ENCODE data around the gene NGEF.
A peak's percentile ranks its signal among the peaks of the same experiment; 100 is the strongest.
"Not testable (repeated sequence)": the region's sequence is repeated elsewhere in the genome, so short reads cannot be mapped to it uniquely, and the experiment has no call there.

NGEF gene, protein sequence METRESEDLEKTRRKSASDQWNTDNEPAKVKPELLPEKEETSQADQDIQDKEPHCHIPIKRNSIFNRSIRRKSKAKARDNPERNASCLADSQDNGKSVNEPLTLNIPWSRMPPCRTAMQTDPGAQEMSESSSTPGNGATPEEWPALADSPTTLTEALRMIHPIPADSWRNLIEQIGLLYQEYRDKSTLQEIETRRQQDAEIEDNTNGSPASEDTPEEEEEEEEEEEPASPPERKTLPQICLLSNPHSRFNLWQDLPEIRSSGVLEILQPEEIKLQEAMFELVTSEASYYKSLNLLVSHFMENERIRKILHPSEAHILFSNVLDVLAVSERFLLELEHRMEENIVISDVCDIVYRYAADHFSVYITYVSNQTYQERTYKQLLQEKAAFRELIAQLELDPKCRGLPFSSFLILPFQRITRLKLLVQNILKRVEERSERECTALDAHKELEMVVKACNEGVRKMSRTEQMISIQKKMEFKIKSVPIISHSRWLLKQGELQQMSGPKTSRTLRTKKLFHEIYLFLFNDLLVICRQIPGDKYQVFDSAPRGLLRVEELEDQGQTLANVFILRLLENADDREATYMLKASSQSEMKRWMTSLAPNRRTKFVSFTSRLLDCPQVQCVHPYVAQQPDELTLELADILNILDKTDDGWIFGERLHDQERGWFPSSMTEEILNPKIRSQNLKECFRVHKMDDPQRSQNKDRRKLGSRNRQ

DNA sequence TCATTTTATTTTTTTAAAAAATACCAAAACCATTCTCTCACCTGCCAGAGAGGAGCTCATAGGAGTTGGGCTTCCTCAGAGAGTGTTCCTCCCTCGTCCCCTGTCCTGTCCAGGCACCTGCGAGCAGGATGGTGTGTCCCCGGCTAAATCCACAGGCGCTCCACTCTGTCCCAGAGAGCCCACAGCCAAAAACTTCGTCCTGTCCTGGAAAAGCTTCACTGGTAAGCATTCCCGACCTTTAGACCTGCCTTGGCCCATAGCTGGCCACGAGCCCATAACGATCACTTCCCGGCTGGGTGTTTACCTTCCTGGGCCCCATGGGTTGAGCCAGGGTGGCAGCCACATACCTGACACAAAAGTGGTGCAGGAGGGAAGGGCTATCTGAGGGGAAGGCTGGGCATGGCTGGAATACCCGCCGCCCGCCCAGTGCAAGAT, at the start of gene NGEF:
Gene NGEF (minus strand): TSS at position 230 of the 435 bp plus-strand sequence. CDS start 38,366 bp downstream, outside the sequence.
- no peak for DNase-seq (ENCODE audit: low spot score)

DNA sequence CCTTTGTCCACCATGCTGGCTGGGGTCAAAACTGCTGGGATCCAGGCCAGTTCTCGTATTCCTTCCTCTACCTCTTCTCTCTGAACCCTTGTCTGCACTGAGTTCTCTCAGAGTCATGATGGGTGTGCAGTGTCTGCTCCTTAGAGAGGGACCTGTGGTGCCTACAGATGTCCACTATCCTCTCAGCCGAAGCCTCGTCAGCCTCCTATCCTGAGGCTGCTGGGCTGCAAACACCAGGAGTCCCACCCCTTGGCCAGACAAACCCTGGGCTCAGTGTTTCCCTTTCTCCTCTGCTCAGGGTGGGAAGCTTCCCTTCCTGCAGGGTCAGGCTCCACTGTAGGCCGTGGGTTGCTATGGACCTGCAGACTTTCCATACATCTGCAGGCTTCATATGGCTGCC, 49.4 kb upstream of the NGEF start:
- no peak for DNase-seq (ENCODE audit: low spot score)

DNA sequence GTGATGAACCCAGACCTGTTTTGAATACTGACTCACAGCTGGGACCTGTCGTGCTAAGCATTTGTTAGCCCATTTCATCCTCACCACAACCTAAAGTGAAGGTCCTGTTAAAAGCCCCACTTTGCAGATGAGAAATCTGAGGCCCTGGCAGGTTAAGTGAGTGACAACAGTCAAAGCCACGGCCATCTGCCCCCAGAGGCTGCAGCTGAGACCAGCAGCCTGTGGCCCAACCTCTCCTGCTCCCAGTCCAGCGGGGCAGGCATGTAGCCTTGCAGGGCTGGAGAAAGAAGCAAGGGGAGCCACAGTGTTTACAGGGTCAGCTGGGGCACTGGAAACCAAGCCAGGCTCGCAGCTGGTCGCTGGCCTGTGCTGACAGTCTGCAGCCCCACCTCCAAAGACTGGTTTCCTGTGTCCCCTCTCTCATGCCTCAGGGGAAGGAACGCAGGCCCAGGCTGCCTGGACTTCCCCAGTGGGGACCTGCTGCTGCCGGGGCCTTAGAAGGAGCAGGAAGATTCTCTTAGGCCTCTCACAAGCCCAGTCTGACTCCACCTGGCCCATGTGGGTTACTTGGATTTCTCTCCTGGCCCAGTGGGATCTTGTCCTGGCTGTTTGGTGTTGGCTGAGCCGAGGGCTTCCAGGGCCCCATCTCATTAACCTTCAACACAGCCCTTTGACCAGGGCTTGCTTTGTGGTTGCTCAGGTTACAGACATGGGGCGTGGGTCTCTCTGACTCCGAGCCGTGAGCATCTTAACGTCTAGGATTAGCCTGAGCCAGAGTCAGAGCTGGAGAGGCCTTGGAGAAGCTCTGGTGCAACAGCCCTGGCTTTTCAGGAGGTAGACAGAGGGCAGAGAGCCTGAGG, 48.8 kb upstream of the NGEF start:
- no peak for DNase-seq (ENCODE audit: low spot score)

DNA sequence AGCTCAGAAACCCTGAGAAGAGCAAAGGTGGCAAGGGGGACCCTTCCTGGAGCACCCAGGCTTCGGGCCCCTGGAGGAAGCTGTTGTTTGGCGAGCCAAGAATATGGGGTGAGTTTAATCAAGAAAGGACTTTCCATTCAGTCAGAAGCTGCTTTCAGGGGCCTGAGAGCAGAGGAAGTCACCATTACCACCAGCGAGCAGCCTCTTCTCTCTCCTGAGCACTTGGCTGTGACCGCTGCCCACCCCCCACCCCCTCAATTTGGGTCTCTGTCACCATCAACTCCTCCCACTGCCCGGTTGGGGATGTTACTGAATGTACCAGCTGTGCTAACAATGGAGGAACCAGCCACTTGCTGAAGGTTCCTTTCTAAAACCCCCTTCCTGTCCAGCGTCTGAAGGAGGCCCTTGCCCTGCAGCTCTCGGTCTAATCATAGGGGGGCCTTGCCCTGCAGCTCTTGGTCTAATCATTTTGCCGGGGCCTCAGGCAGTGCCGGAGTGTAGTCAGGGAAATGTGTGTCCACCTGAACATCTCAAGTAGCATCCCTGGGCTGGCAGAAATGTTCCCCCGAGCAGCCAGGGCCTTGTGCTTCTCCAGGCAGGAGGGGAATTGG, 48.0 kb upstream of the NGEF start:
- no peak for DNase-seq (ENCODE audit: low spot score)

DNA sequence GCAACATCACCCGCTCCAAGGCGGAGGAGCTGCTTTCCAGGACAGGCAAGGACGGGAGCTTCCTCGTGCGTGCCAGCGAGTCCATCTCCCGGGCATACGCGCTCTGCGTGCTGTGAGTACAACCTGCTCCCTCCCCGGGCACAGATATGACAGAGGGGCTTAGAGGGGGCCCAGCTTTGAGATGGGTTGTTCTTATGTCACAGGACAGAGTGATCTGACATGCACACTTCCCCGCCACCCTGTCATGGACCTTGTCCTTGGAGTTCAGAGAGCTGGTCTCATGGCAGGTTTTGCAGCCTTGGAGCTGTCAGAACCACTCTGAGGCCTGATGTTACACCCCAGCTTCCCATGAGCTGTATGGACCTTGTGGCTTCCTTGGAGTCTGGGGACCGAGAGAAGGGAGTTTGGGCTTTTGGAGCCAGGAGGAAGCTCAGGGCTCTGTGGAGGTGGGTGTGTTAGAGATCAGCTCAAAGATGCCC, 47.5 kb upstream of the NGEF start:
- DNase-seq (ENCODE audit: low spot score), result no peak

DNA sequence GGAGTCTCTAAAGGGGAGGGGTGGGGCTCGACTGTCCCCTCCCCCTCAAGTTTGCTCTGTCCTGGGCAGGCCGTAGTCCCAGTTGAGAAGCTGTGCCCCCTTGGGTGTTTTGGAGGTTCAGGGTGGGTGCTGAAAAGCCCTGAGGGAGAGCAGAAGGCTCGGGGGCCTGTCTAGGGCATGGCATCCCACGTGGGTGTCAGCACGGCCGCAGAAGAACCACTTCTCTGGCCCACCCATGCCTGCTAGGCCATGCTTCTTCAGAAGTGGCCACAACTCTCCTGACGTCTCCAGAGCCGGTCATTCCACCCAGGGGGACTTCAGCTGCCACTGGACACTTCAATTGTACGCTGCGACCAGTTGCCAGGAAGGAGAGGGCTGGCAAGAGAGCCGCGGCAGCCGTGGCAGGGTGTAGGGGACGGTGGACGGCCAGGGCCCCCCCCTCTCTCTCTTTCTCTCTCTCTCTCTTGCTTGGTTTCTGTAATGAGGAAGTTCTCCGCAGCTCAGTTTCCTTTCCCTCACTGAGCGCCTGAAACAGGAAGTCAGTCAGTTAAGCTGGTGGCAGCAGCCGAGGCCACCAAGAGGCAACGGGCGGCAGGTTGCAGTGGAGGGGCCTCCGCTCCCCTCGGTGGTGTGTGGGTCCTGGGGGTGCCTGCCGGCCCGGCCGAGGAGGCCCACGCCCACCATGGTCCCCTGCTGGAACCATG, 46.9 kb upstream of the NGEF start, which contains the start of gene INPP5D:
Gene INPP5D (plus strand): TSS at position 546 of the 704 bp plus-strand sequence. CDS start 137 bp downstream, at position 683.
- DNase-seq (ENCODE audit: low spot score), result peak; percentile 58

DNA sequence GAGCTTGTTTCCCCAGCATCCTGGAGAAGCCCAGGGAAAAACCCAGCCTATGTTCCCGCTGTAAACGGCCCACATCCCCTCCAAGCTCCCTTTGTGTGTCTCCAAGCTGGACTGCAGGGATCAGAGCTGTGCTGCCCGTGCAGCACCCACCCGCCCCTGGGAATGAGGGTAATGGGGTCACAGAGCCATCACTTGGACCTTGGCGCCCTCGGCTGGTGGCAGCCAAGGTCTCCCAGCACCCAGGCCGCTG, 46.4 kb upstream of the NGEF start:
- no peak for DNase-seq (ENCODE audit: low spot score)

DNA sequence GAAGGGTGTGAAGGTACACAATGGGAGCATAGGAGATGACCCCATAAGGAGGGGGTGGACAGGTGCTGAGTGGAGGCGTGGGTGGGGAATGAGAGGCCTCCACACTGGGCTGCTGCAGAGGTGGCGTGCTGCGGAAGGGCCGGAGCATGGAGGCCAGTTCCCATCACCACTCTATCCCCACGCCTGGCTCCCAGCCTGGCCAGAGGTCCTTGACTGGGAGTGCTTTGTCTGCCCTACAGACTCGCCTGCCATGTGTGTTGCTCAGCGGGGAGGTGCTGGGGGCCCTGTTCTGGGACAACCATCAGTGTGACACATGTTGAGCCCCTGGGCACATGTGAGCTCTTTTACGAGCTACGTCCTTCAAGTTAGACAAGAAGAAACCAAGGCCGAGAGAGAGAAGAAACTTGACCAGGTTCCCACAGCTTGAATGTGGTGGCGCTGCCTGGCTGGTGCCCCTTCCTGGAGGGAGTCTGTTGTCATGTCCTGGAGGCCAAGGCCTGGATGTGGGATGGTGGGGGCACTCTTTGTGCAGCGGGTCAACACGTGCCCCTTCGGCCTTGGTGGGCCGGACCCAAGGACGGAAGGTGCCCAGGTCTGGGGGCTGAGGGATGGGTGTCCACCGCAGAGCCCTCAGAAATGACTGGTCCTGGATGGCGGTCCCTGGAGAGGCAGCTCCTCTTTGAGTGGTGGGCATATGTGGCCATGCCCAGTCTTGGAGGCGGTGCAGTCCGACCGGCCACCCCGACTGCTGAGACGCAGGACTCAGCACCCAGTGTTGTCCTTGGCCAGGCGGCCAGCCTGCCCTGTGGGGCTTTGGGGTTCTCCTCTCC, 45.9 kb upstream of the NGEF start:
- DNase-seq (ENCODE audit: low spot score), result no peak

DNA sequence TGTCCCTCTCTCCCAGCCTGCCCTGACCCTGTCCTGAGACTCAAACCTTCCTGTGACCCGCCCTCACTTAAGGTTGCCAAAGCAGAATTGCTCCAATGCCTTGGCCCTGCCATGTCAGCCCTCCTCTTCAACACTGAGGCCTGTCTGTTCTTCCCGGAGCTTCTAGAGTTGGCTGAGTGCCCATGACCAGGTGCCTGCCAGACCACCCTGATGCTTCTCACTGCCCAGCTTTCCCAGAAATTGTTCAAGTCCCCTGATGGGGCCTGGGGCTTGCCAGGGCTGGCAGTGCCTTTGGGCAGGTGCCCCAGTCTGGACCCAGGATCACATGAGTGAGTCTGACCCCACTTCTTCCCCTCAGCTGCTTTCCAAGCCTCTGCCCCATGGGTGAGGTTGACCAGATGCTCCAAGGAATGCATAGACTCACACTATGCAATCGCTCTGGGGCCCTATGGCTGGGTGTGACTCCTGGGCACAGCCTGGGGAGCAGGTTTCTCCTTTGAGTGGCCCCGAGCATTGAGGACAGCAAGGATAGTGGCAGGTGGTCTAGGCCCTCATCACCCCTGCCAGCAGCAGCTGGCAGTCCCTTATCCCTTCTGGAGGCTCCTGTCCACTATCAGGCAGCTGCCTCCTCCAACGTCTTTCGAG, 44.0 kb upstream of the NGEF start:
- no peak for DNase-seq (ENCODE audit: low spot score)

DNA sequence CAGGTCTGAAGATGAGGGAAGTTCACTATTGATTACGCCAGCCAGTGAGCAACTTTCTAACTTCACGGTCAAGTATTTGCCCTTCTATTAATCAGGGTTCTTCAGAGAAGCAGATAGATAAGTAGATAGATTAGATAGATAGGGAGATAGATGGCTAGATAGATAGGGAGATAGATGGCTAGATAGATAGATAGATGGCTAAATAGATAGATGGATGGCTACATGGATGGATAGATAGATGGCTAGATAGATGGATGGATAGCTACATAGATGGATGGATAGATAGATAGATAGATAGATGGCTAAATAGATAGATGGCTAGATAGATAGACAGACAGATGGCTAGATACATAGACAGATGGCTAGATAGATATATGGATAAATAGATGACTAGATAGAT, 42.3 kb upstream of the NGEF start:
- no peak for DNase-seq (ENCODE audit: low spot score)

DNA sequence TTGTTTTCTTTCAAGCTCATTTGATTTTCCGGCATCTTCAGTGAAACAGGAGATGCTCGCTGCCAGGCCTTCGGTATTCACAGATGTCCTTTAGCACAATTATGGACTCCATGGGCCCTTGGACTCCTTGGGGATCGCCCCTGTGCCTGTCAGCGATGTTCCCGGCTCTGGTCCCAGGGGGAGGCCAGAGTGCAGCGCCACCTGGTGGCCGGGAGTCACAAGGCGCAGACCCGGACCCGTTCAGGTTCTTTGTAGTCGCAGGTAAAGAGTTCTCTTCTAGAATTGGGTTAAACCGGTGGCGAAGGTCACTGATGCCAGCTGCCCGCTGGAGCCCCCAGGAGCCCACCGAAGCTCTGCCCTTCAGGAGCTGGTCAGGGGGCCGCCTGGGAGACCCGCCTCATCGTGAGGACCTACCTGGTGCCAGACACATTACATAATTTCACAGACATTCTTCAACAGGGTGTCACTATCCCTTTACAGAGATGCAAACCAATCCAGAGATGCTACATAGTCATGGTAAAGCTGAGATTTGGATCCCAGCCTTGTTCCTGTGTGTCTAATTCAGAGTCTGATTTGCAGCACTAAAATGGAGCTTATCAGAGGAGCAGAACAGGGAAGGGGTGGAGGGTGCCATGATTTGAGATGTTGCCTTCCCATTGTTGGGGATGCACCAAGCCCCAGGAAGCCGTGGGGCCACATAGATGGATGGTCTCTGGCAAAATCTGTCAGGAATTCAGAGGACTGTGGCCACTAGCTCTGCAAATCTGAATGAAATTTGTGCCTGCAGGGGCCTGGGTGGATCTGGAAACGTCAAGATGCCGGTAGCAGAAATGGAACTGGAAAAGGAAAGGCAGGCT, 41.1 kb upstream of the NGEF start:
- DNase-seq (ENCODE audit: low spot score), result peak; percentile 43

DNA sequence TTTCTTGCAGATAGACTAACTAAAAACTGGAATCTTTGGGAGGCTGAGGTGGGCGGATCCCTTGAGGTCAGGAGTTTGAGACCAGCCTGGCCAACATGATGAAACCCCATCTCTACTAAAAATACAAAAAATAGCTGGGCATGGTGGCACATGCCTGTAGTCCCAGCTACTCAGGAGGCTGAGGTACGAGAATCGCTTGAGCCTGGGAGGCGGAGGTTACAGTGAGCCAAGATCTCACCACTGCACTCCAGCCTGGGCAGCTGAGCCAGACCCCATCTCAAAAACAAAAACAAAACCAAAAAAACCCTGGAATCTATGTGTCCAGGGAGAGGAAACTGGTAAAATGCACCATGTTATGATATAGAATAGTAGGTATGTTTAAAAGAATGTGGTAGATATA, 39.5 kb upstream of the NGEF start:
- DNase-seq (ENCODE audit: low spot score), result not testable (repeated sequence)

DNA sequence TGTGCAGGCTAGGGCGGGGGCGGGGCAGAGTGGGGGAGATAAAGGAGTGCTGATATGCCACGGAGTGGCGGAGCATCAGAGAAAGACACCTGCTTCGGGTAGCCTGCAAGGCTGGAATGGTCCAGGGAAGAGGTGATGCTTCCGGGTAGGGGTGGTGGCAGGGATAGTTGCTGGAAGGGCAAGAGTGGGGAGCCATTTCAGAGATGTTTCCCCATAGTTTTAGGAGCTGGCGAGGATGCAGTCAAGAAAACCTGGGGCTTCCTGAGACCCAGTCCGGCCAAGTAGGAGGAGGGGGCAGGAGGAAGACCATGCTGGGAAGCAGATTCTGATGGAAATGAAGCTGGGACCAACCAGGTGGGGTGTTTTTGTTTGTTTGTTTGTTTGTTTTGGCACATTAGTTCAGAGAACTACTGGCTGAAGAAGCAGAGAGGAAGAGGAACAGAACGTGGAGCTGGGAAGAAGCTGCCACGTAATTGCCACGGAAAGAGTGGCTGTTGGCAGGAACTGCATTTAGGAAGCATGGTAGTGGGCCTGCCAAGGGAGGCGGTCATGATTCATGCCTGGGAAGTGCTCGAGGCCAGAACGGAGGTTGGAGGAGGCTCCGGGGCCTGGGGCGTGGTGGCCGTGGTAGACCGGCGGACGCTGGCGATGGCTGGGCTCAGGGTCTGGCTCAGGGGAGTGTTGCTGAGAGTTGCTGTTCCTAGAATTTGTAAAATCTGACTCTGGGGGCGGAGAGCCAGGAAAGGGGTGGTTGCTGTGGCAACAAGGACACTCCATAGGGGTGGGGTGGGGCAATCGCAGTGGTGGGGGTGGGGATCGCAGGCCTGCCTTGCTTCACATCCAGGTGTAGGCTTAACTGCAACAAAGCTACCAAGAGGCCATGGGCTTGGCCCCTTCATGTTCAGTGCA, 38.4 kb upstream of the NGEF start:
- DNase-seq (ENCODE audit: low spot score), result no peak

DNA sequence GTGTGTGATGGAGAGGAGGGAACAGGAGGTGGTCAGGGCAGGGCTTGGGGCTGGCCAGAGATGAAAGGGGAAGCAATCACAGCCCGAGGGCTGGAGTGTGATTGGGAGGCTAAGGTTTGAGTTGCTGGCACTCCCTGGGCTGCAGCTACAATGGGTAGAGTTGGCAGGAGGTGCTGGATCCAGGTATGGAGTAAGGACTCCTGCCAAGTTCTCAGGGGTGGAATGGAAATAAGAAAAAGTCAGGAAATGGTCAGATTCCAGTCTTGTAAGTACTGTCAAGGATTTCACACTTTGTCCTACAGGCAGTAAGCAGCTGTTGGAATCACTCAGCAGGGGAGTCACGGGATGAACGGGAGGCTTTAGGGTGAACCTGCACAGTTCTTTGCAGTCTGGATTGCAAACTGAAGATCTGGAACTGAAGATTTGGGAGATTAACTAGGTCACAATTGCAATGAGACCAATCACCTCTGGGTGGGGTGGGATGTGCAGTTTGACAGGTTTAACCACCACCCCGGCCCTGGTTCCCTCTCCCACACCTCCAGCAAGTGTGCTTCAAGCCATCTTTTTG, 36.2 kb upstream of the NGEF start:
- no peak for DNase-seq (ENCODE audit: low spot score)

DNA sequence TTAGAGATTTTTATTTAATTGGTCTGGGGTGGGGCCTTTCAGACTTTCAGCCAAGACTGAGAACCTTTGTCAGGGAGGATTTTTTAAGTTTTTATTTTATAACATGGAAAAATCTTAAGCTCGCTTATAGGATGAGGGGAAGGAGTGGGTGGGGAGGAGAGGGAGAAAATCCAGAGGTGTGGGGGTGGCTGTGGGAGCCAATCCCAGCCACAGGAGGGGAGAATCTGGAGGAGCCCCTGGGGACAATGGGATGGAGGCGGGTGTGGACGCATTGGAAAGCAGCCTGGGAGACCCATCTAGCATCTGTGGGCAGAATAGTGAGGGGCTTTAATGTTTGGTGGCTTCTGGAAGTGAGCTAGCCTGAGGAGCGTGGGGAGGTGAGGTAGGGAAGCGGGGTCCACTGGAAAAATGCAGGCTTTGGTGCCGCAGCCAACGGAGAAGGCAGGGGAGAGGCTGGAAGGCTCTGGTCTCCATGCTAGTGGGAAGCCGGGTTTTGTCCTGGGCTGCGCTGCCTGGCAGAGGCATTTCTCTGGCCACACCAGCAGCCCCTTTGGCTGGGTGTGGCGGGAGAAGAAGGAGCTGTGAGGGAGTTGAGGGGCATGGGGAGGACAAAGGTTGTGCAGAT, 35.6 kb upstream of the NGEF start:
- DNase-seq (ENCODE audit: low spot score), result no peak

DNA sequence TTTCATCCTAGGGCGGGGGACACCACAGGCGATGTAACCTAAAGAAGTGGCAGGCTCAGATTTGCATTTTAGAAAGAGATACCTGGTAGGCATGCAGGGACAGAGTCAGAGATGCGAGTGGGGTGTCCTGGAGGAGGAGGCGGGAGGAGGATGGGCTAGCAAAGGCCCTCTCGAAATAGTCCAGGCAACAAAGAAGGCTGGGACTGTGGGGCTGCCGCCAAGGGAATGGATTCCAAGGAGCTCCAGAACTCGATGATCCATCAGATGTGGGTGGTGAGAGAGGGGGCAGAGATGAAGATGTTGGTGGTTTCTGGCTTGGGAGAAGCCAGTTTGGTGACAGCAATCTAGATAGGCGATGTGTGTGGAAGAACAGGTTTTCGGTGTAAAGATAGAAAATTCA, 34.6 kb upstream of the NGEF start:
- no peak for DNase-seq (ENCODE audit: low spot score)

DNA sequence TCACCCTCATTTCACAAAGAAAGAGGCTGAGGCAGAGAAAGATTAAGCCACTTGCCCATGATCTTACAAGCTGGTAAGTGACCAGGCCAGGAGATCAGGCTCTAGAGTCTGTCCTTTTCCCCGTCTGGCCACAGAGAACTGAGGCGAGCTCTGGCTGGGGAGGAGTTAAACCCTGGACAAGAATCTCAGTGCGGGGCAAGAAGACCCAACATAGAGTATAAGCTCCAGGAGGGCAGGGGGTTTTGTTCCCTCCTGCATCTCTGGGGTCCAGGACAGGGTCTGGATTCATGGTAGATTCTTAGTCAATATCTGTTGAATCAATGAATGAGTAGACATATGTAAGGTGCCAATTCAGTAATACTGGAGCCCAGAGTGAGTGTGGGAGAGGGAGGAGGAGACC, 34.1 kb upstream of the NGEF start:
- no peak for DNase-seq (ENCODE audit: low spot score)

Measured in globus pallidus (tissue), 1 donor.